OCI-LY3 (cell line): ENCODE measurements around the gene LIFR.

ENCODE experiments used
- CTCF ChIP-seq: fragments of 200-600, 300-600 bp; sonication (generic); IDR thresholded peaks from 2 replicates; pipeline ENCODE4 v1.5.1; 2014; ENCODE audit warnings: antibody characterized with exemption, low read length, low read depth
- EZH2phosphoT487 ChIP-seq: fragments of 200-600 bp; shearing (Covaris generic); IDR thresholded peaks from 2 replicates; pipeline ENCODE4 v1.6.1; 2018; ENCODE audit warnings: antibody characterized with exemption, mixed run types, low read depth

GRCh38 chr5:38438757-38439156 is 117.7 kb downstream of the LIFR start:
- no peak for TF ChIP-seq CTCF
- TF ChIP-seq EZH2phosphoT487 = no peak
